H9 (cell line): ENCODE data around the gene SLC35A3. TPM values are rescaled to one million over a fixed set of nuclear protein-coding genes. Genes with fewer than 3 reads are reported as not detected.

Source experiments
- DNase-seq: peaks from one replicate; pipeline ENCODE4 v3.0.0-alpha.2; 2017
- H2AFZ ChIP-seq: one replicate; pipeline ENCODE4 v1.6.1; 2013; ENCODE audit warnings: mild to moderate bottlenecking, low read length, control low read depth, moderate library complexity
- H2AK5ac ChIP-seq: 2 replicates; pipeline ENCODE4 v1.6.1; 2013; ENCODE audit warnings: low read length, control low read depth, mixed read lengths; ENCODE audit not compliant: insufficient read length
- H2BK120ac ChIP-seq: one replicate; pipeline ENCODE4 v1.6.1; 2013; ENCODE audit warnings: low read depth, mild to moderate bottlenecking, low read length, control low read depth, inconsistent platforms; ENCODE audit not compliant: poor library complexity, severe bottlenecking
- H2BK12ac ChIP-seq: 2 replicates; pipeline ENCODE4 v1.6.1; 2013; ENCODE audit warnings: low read length, control low read depth, mixed read lengths, low read depth; ENCODE audit not compliant: insufficient read length
- H2BK15ac ChIP-seq: 2 replicates; pipeline ENCODE4 v1.6.1; 2013; ENCODE audit warnings: low read depth, low read length, control low read depth
- H2BK20ac ChIP-seq: one replicate; pipeline ENCODE4 v1.6.1; 2013; ENCODE audit warnings: low read depth, mild to moderate bottlenecking, low read length, control low read depth, inconsistent platforms; ENCODE audit not compliant: poor library complexity, severe bottlenecking
- H2BK5ac ChIP-seq: 2 replicates; pipeline ENCODE4 v1.6.1; 2013; ENCODE audit warnings: low read length, control low read depth, mixed read lengths; ENCODE audit not compliant: insufficient read length
- H3K14ac ChIP-seq: 2 replicates; pipeline ENCODE4 v1.6.1; 2013; ENCODE audit warnings: low read length, control low read depth; ENCODE audit not compliant: insufficient read depth
- H3K18ac ChIP-seq: 2 replicates; pipeline ENCODE4 v1.6.1; 2013; ENCODE audit warnings: low read depth, mild to moderate bottlenecking, mixed read lengths, low read length, control low read depth; ENCODE audit not compliant: insufficient read length
- H3K23ac ChIP-seq: 2 replicates; pipeline ENCODE4 v1.6.1; 2013; ENCODE audit warnings: low read length, control low read depth, mixed read lengths, low read depth; ENCODE audit not compliant: insufficient read length
- H3K23me2 ChIP-seq: 2 replicates; pipeline ENCODE4 v1.6.1; 2013; ENCODE audit warnings: low read depth, mild to moderate bottlenecking, mixed read lengths, low read length, control low read depth; ENCODE audit not compliant: insufficient read length, poor library complexity, severe bottlenecking
- H3K27ac ChIP-seq: 2 replicates; pipeline ENCODE4 v1.5.1; 2013; ENCODE audit warnings: low read length, control low read depth, mixed read lengths, low read depth; ENCODE audit not compliant: insufficient read length
- H3K27me3 ChIP-seq: 2 replicates; pipeline ENCODE4 v1.6.1; 2013; ENCODE audit warnings: low read length, control low read depth, inconsistent platforms; ENCODE audit not compliant: insufficient read depth
- H3K4ac ChIP-seq: 2 replicates; pipeline ENCODE4 v1.6.1; 2013; ENCODE audit warnings: low read depth, mild to moderate bottlenecking, control low read depth, inconsistent platforms, low read length, moderate library complexity
- H3K4me1 ChIP-seq: 2 replicates; pipeline ENCODE4 v1.6.1; 2013; ENCODE audit warnings: low read length, control low read depth, inconsistent platforms; ENCODE audit not compliant: insufficient read depth
- H3K4me2 ChIP-seq: 2 replicates; pipeline ENCODE4 v1.6.1; 2013; ENCODE audit warnings: low read length, control low read depth, mixed read lengths; ENCODE audit not compliant: insufficient read length, insufficient read depth
- H3K56ac ChIP-seq: 2 replicates; pipeline ENCODE4 v1.6.1; 2013; ENCODE audit warnings: low read depth, mild to moderate bottlenecking, mixed read lengths, low read length, control low read depth; ENCODE audit not compliant: insufficient read length
- H3K79me1 ChIP-seq: 2 replicates; pipeline ENCODE4 v1.6.1; 2013; ENCODE audit warnings: low read depth, mild to moderate bottlenecking, moderate library complexity, low read length, control low read depth, inconsistent platforms; ENCODE audit not compliant: insufficient read depth, poor library complexity, severe bottlenecking
- H3K79me2 ChIP-seq: 2 replicates; pipeline ENCODE4 v1.6.1; 2013; ENCODE audit warnings: low read length, control low read depth, inconsistent platforms; ENCODE audit not compliant: insufficient read depth
- H3K9ac ChIP-seq: 2 replicates; pipeline ENCODE4 v1.6.1; 2013; ENCODE audit warnings: low read length, control low read depth, mixed read lengths; ENCODE audit not compliant: insufficient read length; ENCODE audit errors: extremely low read depth
- H3K9me3 ChIP-seq: one replicate; pipeline ENCODE4 v1.6.1; 2013; ENCODE audit warnings: low read depth, low read length, inconsistent platforms; ENCODE audit not compliant: control insufficient read depth
- H3T11ph ChIP-seq: one replicate; pipeline ENCODE4 v1.6.1; 2013; ENCODE audit warnings: mild to moderate bottlenecking, low read length, control low read depth, inconsistent platforms
- H4K20me1 ChIP-seq: one replicate; pipeline ENCODE4 v1.6.1; 2013; ENCODE audit not compliant: control insufficient read depth, insufficient read length, insufficient read depth
- H4K5ac ChIP-seq: 2 replicates; pipeline ENCODE4 v1.6.1; 2013; ENCODE audit warnings: low read depth, mild to moderate bottlenecking, mixed read lengths, low read length, control low read depth; ENCODE audit not compliant: insufficient read length
- H4K8ac ChIP-seq: replicated peaks from 2 replicates; pipeline ENCODE4 v1.6.1; 2013; ENCODE audit warnings: low read length, control low read depth, mixed read lengths, low read depth; ENCODE audit not compliant: insufficient read length
- H4K91ac ChIP-seq: 2 replicates; pipeline ENCODE4 v1.6.1; 2013; ENCODE audit warnings: low read depth, mild to moderate bottlenecking, moderate library complexity, mixed read lengths, low read length, control low read depth; ENCODE audit not compliant: insufficient read length
- H3K27ac Mint-ChIP-seq, 3 experiments: 2 replicates in 2 of 3; 3 replicates in 1 of 3; pipeline ENCODE4 v1.8.0; 2020 to 2021; ENCODE audit warnings: mixed read lengths in 3 of 3, mild to moderate bottlenecking in 1 of 3, moderate library complexity in 1 of 3
- H3K27me3 Mint-ChIP-seq: 2 replicates; pipeline ENCODE4 v1.8.0; 2021; ENCODE audit warnings: low read depth, mild to moderate bottlenecking, moderate library complexity, mixed read lengths
- H3K36me3 Mint-ChIP-seq, 3 experiments: 2 replicates in 2 of 3; 3 replicates in 1 of 3; pipeline ENCODE4 v1.8.0; 2020 to 2021; ENCODE audit warnings: low read depth in 3 of 3, mixed read lengths in 3 of 3; ENCODE audit not compliant: insufficient read depth in 1 of 3
- H3K4me1 Mint-ChIP-seq, 2 experiments: 2 replicates each; pipeline ENCODE4 v1.8.0; 2020; ENCODE audit warnings: mixed read lengths in 2 of 2
- H3K4me3 Mint-ChIP-seq, 2 experiments: 2 replicates in 1 of 2; 3 replicates in 1 of 2; pipeline ENCODE4 v1.8.0; 2020 to 2021; ENCODE audit warnings: mild to moderate bottlenecking in 2 of 2, mixed read lengths in 2 of 2, moderate library complexity in 1 of 2
- H3K9me3 Mint-ChIP-seq, 2 experiments: 2 replicates in 1 of 2; 3 replicates in 1 of 2; pipeline ENCODE4 v1.8.0; 2020; ENCODE audit warnings: mild to moderate bottlenecking in 2 of 2, mixed read lengths in 2 of 2, moderate library complexity in 1 of 2
- WGBS: extraction: QIAGEN DNeasy Blood & Tissue Kit; methylation state at CpG from one replicate; pipeline ENCODE4 v1.1.7; 2013; ENCODE audit warnings: missing lambda C conversion rate, low lambda C conversion rate, mixed read lengths; ENCODE audit not compliant: insufficient read length; ENCODE audit errors: extremely low coverage; 5-methylcytosine and 5-hydroxymethylcytosine counted together
- total RNA-seq: library from RNA; stranded (reverse); gene quantifications from 2 replicates; pipeline ENCODE4 v1.2.1, GENCODE V29; 2021
- TF ChIP-seq, protein P1 (sequence below): fragments of 200-600 bp; sonication (generic); conservative IDR thresholded peaks from 3 replicates; pipeline ENCODE4 v1.8.0; 2021; ENCODE audit warnings: antibody characterized with exemption, mild to moderate bottlenecking

Gene SLC35A3
- total RNA-seq, 1 experiment from 2014 or later, result 15.1 TPM

DNA sequence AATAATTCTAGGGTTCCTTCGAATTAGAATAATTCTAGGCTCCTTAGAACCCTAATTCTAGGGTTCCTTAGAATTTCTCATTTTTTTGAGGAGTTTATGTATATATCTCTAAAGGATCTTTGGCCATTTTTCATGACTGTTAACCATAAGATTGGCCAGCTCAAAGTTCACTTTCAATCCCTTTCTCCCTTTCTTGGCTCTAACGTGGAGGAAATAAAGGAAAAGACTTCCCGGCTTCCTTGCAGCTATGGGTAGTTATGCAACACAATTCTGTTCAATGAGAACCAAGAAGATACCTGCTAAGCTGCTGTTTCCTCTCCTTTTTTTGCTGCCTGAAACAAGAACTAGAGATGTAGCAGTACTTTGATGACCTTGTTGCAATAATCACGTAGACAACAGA lies 27.2 kb downstream of the SLC35A3 start:
- Histone ChIP-seq H2BK5ac (no peak overlapping the region), H3K23ac (no peak overlapping the region), H3K14ac (no peak overlapping the region), H3K79me2 (no peaks in the 10 kb centered on the region), H3K9me3 (no peaks in the 10 kb centered on the region), H2AFZ (no peak overlapping the region), H3K18ac (no peak overlapping the region), H3K79me1 (no peaks in the 10 kb centered on the region), H3K4me1 (no peaks in the 10 kb centered on the region), H2BK120ac (no peak overlapping the region), H2AK5ac (no peak overlapping the region), H2BK20ac (no peak overlapping the region), H4K20me1 (no peaks in the 10 kb centered on the region), H3K23me2 (no peaks in the 10 kb centered on the region), H3K4me2 (no peak overlapping the region), H3T11ph (no peak overlapping the region), H3K4ac (no peak overlapping the region), H2BK12ac (no peak overlapping the region), H3K27ac (no peak overlapping the region), H4K8ac (no peak overlapping the region), H3K27me3 (no peaks in the 10 kb centered on the region), H4K5ac (no peak overlapping the region), H2BK15ac (no peak overlapping the region), H3K9ac (no peak overlapping the region), H3K56ac (no peak overlapping the region), H4K91ac (no peak overlapping the region)
- Mint-ChIP-seq H3K9me3 (peaks cover 8 to 9% of the 10 kb centered on the region in 2 experiments; a peak in 4 of 5 replicates), H3K4me1 (peaks cover 7 to 8% of the 10 kb centered on the region in 2 experiments; a peak in 3 of 4 replicates), H3K27ac (no peak overlapping the region), H3K4me3 (no peak overlapping the region), H3K36me3 (peaks cover 7 to 24% (median 21%) of the 10 kb centered on the region in 3 experiments), H3K27me3 (no peaks in the 10 kb centered on the region)
- WGBS, result no CpG with 5 or more reads among the region's 4 CpGs
- TF ChIP-seq, protein P1, sequence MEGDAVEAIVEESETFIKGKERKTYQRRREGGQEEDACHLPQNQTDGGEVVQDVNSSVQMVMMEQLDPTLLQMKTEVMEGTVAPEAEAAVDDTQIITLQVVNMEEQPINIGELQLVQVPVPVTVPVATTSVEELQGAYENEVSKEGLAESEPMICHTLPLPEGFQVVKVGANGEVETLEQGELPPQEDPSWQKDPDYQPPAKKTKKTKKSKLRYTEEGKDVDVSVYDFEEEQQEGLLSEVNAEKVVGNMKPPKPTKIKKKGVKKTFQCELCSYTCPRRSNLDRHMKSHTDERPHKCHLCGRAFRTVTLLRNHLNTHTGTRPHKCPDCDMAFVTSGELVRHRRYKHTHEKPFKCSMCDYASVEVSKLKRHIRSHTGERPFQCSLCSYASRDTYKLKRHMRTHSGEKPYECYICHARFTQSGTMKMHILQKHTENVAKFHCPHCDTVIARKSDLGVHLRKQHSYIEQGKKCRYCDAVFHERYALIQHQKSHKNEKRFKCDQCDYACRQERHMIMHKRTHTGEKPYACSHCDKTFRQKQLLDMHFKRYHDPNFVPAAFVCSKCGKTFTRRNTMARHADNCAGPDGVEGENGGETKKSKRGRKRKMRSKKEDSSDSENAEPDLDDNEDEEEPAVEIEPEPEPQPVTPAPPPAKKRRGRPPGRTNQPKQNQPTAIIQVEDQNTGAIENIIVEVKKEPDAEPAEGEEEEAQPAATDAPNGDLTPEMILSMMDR, result no peak
- DNase-seq, result no peak
